GM19468 (cell line): ENCODE measurements around the gene DOCK4.

ENCODE experiments used
- ATAC-seq: cut with Tn5 transposase; IDR thresholded peaks from one replicate; pipeline ENCODE4 v1.9.1; 2021; ENCODE audit warnings: mild to moderate bottlenecking, moderate library complexity, moderate number of reproducible peaks; ENCODE audit not compliant: unreplicated experiment; ENCODE audit errors: extremely low read depth

DOCK4 gene

DNA sequence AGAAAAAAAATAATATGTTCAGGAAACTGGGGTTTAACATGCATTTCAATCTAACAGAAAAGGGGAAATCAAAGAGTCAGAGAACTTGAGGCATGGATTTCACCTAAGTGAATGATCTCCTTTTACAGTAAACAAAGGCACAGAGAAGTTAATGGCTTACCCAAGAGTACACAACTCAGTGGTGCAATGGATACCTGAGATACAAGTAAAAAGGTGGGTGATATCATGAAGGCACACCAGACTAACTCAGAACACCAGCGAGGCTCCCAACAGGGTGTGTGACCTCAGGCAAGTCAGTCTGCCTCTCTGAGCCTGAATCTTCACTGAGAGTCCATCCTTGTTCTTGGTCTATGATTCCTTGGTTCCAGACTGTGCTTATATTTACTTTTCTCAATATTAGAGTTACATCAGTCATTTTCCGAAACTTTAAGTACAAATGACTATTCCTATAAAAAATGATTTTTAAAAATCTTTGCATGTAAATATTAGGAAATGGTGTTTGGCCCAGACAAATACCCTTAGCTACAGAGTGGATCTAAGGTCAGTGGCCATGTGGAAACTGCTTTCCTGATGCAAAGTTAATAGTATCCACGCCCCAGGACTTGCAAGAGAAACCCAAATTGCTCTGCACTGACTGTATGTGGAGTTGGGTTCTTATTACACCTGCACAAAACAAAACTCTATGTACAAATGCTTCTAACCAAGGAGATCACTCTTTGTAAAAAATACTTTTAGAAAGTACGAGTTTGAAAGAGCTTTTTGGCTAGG is 361.1 kb downstream of the DOCK4 start:
- ATAC-seq, result no peak

DNA sequence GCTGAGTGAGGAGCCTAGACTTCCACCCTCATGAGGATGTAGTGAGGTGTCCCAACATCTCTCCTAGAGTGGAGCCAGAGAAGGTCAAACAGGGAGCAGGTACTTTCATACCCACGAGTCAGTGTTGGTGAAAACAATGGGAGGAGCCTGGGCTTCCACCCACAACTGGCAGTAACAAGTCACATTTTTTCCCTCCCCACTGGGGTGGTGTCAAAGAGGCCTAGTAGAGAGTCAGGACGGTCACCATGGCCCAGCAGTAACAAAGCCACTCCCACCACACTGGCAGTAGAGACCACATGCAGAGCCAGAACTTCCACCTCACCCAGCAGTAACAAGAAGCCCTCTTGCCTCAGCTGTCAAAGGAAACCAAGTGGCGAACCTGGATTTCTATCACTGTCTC is 363.7 kb downstream of the DOCK4 start:
- ATAC-seq, result no peak

DNA sequence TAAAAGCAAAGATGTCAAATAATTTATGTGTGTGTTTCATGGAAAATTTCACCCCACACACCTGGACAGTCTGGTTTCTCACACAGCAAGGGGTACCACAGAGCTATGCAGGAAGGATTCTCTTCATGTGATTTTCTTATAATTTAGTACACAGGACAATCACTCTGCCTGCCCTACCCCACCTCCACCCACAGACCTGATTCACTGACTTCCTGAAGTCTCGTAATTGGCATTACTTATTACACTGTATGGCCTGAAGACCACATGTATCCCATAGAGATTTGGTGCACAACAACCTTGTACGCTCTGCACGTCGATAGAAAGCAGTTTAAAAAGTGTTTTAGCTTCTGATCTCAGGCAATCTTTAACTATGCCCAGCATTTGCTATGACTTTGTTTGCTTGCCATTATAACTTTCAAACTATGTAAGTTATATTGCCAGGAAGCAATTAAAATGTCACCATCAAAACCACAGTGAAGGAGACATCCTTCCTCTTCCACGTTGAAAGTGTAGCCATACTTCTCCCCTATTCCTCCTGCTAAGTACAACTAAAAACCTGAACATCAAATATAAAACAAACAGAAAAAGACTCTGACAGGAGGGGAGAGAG is 364.5 kb downstream of the DOCK4 start:
- ATAC-seq, result no peak

DNA sequence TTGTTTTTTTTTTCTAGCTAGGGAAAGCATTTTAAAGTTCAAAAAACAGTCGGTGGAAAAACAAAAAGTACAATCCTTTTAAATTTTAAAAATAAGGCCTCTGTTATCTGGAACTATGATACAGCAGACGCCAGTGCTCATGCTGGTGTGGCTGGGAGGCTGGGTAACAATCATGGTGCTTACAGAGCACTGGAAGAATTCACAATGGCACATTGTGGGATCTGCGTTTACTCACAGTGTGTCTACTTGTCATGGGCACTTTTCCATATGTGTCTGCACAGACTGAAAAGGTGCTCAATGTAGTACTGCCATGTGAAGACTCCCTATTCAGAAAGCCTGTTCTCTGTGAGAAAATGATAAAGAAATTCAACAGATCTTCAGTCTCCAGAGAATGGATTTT is 365.7 kb downstream of the DOCK4 start:
- ATAC-seq, result no peak

DNA sequence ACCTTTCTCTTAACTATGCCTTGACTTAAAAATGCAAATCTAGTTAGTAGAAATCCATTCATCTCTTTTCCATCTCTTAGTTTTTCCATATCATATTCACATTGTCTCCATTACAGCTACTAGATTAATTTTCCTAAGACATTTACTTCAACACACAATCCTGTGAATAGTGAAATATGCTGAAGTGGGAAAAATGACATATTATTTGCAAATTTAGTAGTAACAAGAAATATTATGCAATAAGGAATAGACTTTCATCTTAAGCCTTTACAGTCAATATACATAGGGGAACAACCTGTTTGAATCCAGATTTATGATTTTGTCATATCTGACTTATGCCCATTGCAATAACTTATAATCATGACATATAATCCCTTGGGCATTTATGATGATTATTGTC is 366.9 kb downstream of the DOCK4 start:
- ATAC-seq, result no peak

DNA sequence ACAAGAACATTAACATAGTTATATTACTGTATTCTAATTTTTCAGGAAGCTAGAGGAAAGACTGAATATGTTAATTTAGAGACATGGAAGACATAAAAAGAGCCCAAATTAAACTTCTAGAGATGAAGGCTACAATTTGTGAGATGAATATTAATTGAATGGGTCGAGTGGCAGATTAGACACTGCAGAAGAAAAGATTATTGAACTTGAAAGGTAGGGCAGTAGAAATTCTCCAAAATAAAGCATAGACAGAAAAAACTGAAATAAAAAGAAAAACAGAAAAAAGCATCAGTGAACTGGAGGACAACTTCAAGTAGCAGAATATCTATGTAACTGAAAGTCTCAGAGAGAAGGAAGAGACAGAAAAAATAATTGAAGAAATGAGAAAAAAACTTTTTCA is 369.6 kb downstream of the DOCK4 start:
- ATAC-seq, result no peak

DNA sequence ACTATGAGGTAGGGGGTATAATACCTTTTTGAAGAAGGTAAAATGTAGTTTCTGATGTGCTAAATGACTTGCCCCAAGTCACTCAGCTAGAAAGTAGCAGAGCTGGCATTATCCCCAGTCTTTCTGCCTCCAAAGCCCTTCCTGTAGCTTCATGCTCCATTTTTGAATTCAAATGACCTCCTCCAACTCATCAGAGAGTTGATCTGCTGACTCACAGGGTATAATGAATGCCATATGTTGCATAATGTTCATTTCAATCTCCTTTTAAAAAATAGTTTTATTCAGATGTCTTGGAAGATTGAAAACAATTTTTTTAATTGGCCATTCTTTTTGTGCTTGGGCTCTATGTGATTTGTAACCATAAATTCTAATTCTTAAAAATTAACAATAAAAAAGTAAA is 371.1 kb downstream of the DOCK4 start:
- no peak for ATAC-seq

DNA sequence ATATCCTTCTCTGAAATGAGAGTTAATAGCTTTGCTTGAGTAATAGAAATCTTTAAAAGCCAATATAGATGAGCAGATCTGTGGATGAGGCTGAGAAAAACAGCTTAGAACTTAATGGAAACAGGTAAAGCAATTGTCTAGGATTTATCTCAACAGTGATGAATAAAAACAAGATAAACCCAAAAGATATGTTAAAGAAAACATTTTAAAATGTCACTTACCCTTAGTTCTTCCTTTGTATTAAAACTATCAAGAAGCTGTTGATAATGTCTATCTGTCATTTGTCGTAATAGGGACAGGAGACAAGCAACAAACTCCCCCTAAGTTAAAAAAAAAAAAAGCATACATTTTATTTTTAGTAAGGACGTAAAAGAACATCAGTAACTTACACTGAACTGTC is 371.8 kb downstream of the DOCK4 start:
- ATAC-seq, result no peak

DNA sequence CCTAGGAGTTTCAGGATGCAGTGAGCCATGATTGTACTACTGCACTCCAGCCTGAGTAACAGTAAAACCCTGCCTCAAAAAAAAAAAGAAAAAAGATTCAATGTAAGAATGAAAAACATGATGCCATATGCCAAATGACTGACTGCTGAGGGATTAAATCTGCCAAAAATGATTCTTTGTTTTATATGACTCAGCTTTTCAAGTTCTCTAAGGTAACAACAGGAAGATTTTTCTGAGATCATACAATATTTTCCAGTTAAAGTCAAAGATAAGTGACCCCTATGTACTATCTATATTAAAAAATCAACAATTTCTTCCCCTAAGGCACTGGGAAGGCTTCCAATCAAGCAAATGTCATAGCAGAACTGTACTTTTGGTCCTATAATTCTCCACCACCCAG is 372.7 kb downstream of the DOCK4 start:
- ATAC-seq, result no peak

DNA sequence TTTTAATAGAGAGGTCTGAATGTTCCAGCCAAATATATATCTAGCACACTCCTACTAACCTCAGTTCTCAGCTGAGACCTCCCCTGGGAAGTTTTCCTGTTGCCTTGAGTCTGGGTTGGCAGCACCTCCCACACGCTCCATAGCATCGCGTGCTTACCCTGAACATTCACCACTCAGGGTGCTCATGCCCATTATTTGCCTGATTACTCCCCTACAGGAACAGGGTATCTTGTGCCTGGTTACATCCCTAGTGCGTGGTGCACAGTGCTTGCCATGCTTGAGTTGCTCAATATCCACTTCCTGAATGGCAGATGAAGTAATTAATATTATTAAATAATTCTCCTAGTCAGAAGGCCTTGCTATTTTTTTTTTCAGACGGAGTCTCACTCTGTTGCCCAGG is 374.0 kb downstream of the DOCK4 start:
- ATAC-seq, result no peak

DNA sequence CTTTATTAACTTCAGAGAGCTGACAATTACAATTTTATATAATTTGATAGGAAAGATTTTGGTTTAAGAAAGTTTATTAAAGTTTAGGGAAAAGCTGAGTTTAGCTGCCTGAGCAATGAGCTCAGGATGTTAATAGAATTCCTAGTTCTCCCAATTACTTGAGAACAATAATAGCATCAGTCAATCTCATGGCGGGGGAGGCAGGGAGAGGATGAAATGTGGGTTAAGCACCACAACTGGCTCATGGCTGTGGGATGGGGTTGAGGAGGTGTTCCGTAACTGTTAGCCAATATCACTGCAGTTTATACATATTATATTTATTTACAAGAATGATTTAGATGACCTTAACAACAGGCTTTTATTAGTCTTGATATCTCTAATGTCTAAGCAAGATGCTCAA is 377.0 kb downstream of the DOCK4 start:
- no peak for ATAC-seq

DNA sequence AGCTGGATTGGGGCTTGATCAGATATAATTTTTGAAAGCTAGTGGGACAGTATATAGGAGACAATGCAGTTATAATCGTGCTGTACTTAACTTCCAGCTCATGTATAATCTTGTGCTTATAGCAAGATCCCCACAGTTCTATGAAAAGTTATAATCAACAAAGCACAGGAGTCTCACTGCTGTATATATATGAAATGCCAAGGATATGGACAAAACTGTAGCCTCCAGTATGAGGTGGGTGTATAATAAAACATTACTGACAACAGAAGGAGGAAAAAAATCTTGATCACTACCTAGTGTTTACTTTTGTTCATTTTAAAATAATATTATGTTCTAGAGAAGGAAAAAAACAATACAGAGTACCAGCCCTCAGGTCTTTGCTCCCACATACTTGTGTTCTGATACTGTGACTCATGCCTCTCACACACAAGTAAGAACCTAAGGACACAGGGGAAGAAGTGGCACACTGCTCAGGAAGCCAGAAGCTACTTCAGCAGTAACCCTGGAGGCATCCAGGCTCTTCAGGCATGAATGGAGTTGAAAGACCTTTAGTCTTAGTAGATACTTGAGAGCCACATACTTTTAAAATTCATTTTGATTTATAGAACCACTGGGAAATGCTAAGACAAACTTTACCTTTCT is 378.2 kb downstream of the DOCK4 start:
- ATAC-seq, result no peak

DNA sequence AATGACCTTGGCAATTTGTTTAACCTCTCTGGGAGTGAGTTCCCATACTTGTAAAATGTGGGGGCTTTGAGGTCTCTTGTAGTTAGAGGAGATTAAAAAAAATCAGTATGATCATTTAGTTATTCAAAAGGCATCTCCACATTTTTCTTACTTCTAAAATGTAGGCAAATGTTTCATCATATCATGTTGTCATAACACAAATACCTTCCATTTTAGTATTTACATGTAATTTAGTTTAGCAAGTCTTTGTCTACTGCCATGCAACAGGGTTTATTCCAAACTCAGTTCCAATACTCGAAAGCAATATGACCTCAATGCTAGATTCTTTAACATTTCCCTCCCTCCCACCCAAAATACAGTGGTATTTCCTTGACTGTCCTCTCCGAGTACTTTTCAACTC is 381.2 kb downstream of the DOCK4 start:
- no peak for ATAC-seq

DNA sequence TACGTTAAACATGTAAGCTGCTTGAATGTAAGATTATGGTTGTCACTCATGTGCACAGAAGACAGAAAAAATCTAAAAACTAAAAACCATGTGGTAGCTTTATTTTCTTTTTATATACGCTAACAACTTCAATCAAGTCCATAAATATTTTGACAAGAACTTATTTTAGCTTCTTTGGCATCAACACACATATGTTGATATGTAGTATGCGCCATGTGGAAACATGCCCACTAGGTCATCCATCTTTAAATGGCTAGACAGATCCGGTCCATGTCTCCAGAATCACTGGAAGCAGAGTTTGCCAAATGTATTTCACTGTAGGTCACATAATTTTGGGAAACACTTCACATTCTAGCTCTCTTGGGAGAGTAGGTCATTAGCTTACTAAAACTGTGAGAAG is 382.4 kb downstream of the DOCK4 start:
- ATAC-seq, result no peak

DNA sequence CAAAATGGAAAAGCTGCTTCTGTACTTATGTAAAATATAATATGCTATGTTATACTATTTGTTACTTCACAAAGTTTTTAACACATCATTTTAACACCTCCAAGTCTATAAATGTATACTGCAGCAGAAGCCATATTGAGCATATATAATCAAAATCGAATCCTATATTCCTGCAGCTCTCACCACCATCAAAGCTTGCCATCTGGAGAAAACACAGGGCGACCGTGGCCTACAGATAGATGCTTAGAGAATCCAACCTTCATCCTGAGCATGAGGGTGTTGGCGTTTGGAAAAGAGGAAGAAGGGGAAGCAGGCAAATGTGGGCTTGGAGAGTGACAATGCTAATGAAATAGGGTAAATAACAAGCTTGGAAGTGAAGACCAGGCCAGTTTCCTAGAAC is 385.2 kb downstream of the DOCK4 start:
- no peak for ATAC-seq

DNA sequence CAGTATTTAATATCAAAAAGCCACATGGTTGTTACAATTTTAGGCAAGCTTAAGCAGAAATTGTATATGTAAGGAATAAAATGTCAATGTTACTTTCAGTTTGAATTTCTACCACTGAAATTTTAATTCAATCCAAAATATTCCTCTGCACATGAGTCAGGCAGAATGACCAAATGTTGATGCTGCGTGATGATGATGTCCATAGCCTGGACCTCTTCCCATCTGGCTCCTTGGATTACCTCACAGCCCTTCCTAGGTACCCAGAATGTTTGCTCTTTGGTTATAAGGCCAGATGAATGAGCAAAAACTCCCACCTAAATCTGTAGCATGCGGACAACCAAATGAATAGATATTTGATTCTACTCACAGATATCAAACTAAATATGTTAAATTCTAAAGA is 385.6 kb downstream of the DOCK4 start:
- ATAC-seq, result no peak

DNA sequence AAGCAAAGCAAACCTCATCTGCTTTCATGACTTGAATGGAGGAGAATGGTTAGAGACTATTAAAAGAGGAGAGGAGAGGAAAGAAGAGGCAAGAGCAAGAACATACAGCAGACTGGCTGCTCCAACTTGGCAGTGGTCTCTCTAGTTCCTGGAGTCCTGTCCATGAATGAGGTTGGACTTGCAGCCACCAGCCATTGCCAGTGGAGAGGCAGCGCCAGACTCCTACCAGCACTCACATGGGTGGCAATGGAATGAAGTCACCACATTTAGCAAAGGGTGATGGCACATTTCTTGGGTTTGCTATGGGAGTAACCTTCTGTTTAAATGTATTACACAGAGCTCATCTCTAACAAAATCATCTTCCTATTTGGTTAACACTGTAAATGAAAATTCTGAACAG is 386.1 kb downstream of the DOCK4 start:
- no peak for ATAC-seq

DNA sequence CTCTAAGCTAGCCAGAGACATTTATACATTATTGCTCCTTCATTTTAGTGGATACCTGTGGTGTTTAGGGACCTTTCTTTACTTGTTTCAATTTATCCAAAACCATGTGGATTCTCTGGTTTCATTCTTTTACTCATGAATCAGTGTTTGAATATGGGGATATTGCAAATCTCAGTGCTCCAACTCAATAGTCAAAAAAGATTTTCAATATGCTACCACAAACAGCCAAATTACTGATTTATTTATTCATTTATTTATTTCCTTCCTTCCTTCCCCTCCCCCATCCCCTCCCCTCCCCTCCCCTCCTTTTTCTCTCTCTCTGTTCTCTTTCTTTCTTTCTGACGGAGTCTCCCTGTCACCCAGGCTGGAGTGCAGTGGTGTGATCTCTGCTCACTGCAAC is 390.8 kb downstream of the DOCK4 start:
- ATAC-seq, result no peak

DNA sequence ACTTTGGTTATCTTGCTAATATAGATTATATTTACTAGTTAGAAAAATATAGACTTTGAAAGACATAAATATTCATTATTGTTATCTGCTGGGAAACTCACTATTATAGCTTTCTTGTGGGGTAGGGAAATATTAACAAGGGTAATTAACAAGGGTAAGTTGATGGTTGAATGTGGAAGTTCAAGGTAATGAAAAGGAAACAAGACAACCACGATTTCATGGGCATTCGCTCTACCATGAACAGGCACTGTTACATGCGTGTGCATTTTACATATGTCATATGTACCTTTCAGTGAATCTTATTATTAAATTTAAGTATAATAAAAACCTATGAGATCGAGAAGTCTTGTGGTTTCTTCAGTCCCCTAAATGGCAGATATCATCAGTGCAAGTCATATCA is 392.9 kb downstream of the DOCK4 start:
- ATAC-seq, result no peak

DNA sequence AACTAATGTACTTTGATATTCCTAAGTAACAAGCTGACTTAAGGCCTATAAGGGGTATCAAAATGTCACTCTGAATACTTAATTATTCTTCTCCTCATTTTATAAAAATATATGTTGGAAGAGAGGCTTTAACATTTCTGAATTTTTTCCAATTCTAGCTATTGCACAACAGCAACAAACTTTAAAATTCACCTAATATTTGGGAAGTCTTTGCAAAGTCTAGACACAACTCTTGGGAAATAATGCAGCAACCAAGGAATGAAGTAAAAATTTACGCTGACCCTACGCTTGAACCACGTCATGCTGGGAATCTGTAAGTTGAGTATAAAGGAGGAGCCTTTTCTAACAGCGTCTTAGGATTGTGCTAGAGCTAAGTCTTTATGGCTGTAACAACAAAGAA is 400.0 kb downstream of the DOCK4 start:
- ATAC-seq, result no peak

DNA sequence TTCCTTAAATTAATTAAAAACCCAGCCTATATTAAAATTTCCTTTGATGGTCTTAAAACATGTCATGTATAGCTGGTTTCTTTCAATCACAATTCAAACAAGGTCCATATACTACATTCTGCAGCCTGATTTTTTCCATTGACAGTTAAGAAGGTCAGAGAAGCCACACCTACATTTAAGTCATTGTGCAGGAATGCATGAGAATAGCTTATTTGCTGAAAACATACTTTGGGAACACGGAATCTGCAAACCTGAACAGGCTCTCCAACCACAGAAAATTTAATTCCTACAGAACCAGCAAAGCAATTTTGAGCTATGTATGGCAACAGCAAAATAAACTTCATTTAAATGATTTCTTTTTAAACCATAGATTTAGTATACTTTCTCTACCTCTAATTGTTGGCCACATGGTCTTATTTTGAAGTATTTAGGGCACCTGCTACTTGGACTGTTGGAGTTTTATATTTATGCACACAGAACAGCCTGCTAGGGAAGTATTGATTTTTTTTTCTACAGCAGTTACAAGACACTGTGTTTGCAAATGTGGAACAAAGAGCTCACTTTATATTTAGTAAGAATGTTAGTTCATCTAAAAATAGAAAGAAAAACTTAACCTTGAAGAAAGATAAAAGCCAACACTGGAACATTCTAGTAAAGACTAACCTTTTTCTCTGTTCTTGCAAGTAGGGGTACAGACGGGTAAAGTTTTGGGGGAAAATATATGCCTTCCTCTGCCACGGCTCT is 403.0 kb downstream of the DOCK4 start:
- no peak for ATAC-seq
